ENCODE results near the gene SLC7A11.
A peak's percentile ranks its signal among the peaks of the same experiment; 100 is the strongest.

DNA sequence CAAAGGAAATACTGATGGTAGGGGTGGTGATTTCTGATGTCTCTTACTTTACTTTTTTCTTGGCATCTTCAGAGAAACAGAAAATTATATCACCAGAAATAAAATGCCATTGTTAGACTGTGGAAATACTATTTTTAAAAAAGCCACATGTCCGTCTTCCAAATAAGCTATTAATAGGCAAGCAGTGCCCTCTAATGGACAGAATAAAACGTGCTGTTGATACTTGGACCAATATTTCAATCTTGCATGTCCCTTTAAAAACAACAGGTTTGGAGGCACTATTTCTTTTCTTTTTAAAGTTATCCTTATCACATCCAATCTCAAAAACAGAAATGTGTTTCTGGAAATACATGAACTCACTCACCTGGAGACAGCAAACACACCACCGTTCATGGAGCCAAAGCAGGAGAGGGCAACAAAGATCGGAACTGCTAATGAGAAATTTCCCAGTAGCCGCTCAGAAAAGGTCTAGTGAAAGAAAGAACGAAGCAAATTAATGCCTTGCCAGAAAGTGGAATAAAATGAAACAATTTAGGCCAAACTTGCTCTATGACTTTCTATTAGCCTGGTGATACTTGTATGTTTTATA is 59.2 kb downstream of the SLC7A11 start:
- TF ChIP-seq, protein P1, sequence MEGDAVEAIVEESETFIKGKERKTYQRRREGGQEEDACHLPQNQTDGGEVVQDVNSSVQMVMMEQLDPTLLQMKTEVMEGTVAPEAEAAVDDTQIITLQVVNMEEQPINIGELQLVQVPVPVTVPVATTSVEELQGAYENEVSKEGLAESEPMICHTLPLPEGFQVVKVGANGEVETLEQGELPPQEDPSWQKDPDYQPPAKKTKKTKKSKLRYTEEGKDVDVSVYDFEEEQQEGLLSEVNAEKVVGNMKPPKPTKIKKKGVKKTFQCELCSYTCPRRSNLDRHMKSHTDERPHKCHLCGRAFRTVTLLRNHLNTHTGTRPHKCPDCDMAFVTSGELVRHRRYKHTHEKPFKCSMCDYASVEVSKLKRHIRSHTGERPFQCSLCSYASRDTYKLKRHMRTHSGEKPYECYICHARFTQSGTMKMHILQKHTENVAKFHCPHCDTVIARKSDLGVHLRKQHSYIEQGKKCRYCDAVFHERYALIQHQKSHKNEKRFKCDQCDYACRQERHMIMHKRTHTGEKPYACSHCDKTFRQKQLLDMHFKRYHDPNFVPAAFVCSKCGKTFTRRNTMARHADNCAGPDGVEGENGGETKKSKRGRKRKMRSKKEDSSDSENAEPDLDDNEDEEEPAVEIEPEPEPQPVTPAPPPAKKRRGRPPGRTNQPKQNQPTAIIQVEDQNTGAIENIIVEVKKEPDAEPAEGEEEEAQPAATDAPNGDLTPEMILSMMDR (IDR thresholded peaks at IDR 0.05): peak in 5 of 6 experiments; percentile 28 to 78 (median 53)
- TF ChIP-seq POLR2A (IDR thresholded peaks at IDR 0.05): no peak

All from thyroid gland (tissue), 4 donors.